Muscle layer of duodenum (tissue), 2 donors: ENCODE data around the gene SLC66A2.

Experiments
- H3K27ac ChIP-seq: one replicate; pipeline ENCODE4 v1.7.0; 2013; ENCODE audit warnings: mild to moderate bottlenecking, low read length
- H3K27me3 ChIP-seq: one replicate; pipeline ENCODE4 v1.7.0; 2013; ENCODE audit warnings: low read depth, mild to moderate bottlenecking, control low read depth, low read length
- H3K36me3 ChIP-seq, 2 donors: one replicate each; pipeline ENCODE4 v1.7.0; 2013; ENCODE audit warnings: low read length in 2 of 2, control low read depth in 1 of 2, mild to moderate bottlenecking in 1 of 2; ENCODE audit not compliant: insufficient read depth in 2 of 2, control insufficient read depth in 1 of 2
- H3K4me1 ChIP-seq, 2 donors: one replicate each; pipeline ENCODE4 v1.7.0; 2013; ENCODE audit warnings: low read length in 2 of 2, mild to moderate bottlenecking in 2 of 2, control low read depth in 1 of 2, moderate library complexity in 1 of 2; ENCODE audit not compliant: insufficient read depth in 2 of 2, control insufficient read depth in 1 of 2
- H3K4me3 ChIP-seq, 2 donors: one replicate each; pipeline ENCODE4 v1.7.0; 2013; ENCODE audit warnings: low read length in 2 of 2, low read depth in 1 of 2, mild to moderate bottlenecking in 1 of 2
- H3K9me3 ChIP-seq, 2 donors: one replicate each; pipeline ENCODE4 v1.7.0; 2013; ENCODE audit warnings: low read length in 2 of 2, control low read depth in 1 of 2, mild to moderate bottlenecking in 1 of 2; ENCODE audit not compliant: control insufficient read depth in 1 of 2
- donor health status: healthy.

Gene SLC66A2

GRCh38 chr18:79897940-79898625, 53.4 kb downstream of the SLC66A2 start:
- H3K9me3 ChIP-seq, result peaks cover 22 to 26% of the 10 kb centered on the region in 2 donors
- no peak overlapping the region for H3K27ac ChIP-seq
- no peaks in the 10 kb centered on the region for H3K4me1 ChIP-seq
- H3K36me3 ChIP-seq, result peaks cover 1 to 13% of the 10 kb centered on the region in 2 donors
- no peaks in the 10 kb centered on the region for H3K27me3 ChIP-seq
- H3K4me3 ChIP-seq, result no peak overlapping the region

- Histone ChIP-seq H3K36me3 (no peaks in the 10 kb centered on the region), H3K9me3 (peaks cover 23 to 26% of the 10 kb centered on the region in 2 donors), H3K27ac (no peak overlapping the region), H3K4me1 (no peaks in the 10 kb centered on the region), H3K27me3 (no peaks in the 10 kb centered on the region), H3K4me3 (no peak overlapping the region)
These were observed 54.7 kb downstream of the SLC66A2 start for GRCh38 chr18:79896738-79897137.

- Histone ChIP-seq H3K9me3 (peaks cover 23 to 41% of the 10 kb centered on the region in 2 donors), H3K36me3 (no peaks in the 10 kb centered on the region), H3K4me3 (no peak overlapping the region), H3K27me3 (no peaks in the 10 kb centered on the region), H3K4me1 (no peaks in the 10 kb centered on the region), H3K27ac (no peak overlapping the region)
These were observed 60.8 kb downstream of the SLC66A2 start for GRCh38 chr18:79890674-79891073.

GRCh38 chr18:79889569-79889968, 61.9 kb downstream of the SLC66A2 start:
- Histone ChIP-seq H3K9me3 (peaks cover 16 to 38% of the 10 kb centered on the region in 2 donors), H3K4me1 (no peaks in the 10 kb centered on the region), H3K4me3 (no peak overlapping the region), H3K36me3 (no peaks in the 10 kb centered on the region), H3K27me3 (no peaks in the 10 kb centered on the region), H3K27ac (no peak overlapping the region)

GRCh38 chr18:79888016-79888415, 63.4 kb downstream of the SLC66A2 start:
- Histone ChIP-seq H3K4me1 (no peaks in the 10 kb centered on the region), H3K9me3 (peaks cover 7 to 28% of the 10 kb centered on the region in 2 donors)

GRCh38 chr18:79887181-79888000, 64.1 kb downstream of the SLC66A2 start:
- Histone ChIP-seq H3K36me3 (no peaks in the 10 kb centered on the region), H3K27ac (no peak overlapping the region), H3K27me3 (no peaks in the 10 kb centered on the region), H3K4me3 (no peak overlapping the region), H3K4me1 (no peaks in the 10 kb centered on the region), H3K9me3 (peaks cover 7 to 28% of the 10 kb centered on the region in 2 donors)

More at GRCh38 chr18:79888016-79888415, 63.4 kb downstream of the SLC66A2 start:
- Histone ChIP-seq H3K36me3 (no peaks in the 10 kb centered on the region), H3K27me3 (no peaks in the 10 kb centered on the region), H3K27ac (no peak overlapping the region), H3K4me3 (no peak overlapping the region)

- H3K36me3 ChIP-seq, result no peaks in the 10 kb centered on the region
- H3K4me3 ChIP-seq, result no peak overlapping the region
- H3K4me1 ChIP-seq, result no peaks in the 10 kb centered on the region
- peaks cover 7 to 18% of the 10 kb centered on the region in 2 donors for H3K9me3 ChIP-seq
- no peaks in the 10 kb centered on the region for H3K27me3 ChIP-seq
- H3K27ac ChIP-seq, result no peak overlapping the region
These were observed 66.3 kb downstream of the SLC66A2 start for GRCh38 chr18:79884963-79885728.

GRCh38 chr18:79884294-79884962, 67.0 kb downstream of the SLC66A2 start:
- peaks cover 2 to 13% of the 10 kb centered on the region in 2 donors for H3K9me3 ChIP-seq

GRCh38 chr18:79883461-79884293, 67.8 kb downstream of the SLC66A2 start:
- Histone ChIP-seq H3K27me3 (no peaks in the 10 kb centered on the region), H3K27ac (no peak overlapping the region)

More at GRCh38 chr18:79884294-79884962, 67.0 kb downstream of the SLC66A2 start:
- Histone ChIP-seq H3K27ac (no peak overlapping the region), H3K4me3 (no peak overlapping the region), H3K27me3 (no peaks in the 10 kb centered on the region), H3K36me3 (no peaks in the 10 kb centered on the region), H3K4me1 (no peaks in the 10 kb centered on the region)

GRCh38 chr18:79882522-79883241, 68.8 kb downstream of the SLC66A2 start:
- Histone ChIP-seq H3K27ac (no peak overlapping the region), H3K9me3 (peaks cover 0 to 2% of the 10 kb centered on the region in 2 donors), H3K27me3 (no peaks in the 10 kb centered on the region), H3K4me1 (no peaks in the 10 kb centered on the region), H3K36me3 (no peaks in the 10 kb centered on the region), H3K4me3 (no peak overlapping the region)

More at GRCh38 chr18:79883461-79884293, 67.8 kb downstream of the SLC66A2 start:
- H3K36me3 ChIP-seq, result no peaks in the 10 kb centered on the region
- H3K4me1 ChIP-seq, result no peaks in the 10 kb centered on the region
- H3K9me3 ChIP-seq, result peaks cover 0 to 7% of the 10 kb centered on the region in 2 donors
- no peak overlapping the region for H3K4me3 ChIP-seq
